Central memory CD4-positive, alpha-beta T cell (primary cell): Measurements from ENCODE around the gene LRIT2.

Source experiments
- DNase-seq: peaks from one replicate; pipeline ENCODE4 v3.0.0; 2022
- total RNA-seq, 3 experiments: gene quantifications; one replicate each; lab custom pipeline; 2026; lab: John Stamatoyannopoulos, UW

Gene LRIT2, protein sequence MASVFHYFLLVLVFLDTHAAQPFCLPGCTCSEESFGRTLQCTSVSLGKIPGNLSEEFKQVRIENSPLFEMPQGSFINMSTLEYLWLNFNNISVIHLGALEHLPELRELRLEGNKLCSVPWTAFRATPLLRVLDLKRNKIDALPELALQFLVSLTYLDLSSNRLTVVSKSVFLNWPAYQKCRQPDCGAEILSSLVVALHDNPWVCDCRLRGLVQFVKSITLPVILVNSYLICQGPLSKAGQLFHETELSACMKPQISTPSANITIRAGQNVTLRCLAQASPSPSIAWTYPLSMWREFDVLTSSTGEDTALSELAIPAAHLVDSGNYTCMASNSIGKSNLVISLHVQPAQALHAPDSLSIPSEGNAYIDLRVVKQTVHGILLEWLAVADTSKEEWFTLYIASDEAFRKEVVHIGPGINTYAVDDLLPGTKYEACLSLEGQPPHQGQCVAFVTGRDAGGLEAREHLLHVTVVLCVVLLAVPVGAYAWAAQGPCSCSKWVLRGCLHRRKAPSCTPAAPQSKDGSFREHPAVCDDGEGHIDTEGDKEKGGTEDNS
- 0 reads per million in 3 experiments for total RNA-seq

GRCh38 chr10:84225427-84226173, at the start of gene LRIT2:
Gene LRIT2, minus strand, starts transcription at chr10:84225544. Its CDS starts 24 bp downstream, at chr10:84225520.
- no peak for DNase-seq

DNA sequence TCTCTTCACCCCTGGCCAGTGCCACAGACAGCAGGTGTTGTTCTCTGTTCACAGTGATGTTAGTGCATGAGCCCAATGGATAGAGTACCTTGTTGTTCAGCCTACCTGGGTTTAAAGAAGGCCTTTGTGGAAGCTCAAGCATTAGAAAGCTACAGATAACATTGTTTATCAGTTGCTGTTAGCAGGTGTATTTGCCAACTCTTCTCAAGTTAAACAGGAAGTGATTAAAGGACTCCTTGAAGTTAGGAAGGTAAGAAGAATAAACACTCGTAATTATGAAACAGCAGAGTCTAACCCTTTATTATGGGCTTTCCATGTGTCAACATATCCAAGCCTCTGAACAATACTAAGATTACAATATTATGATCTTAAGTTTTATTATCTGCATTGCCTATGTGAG, 45.4 kb upstream of the LRIT2 start:
- DNase-seq, result no peak

- no peak for DNase-seq
These were observed 44.4 kb upstream of the LRIT2 start for GRCh38 chr10:84269773-84270172.

- DNase-seq, result no peak
These were observed 43.8 kb upstream of the LRIT2 start for GRCh38 chr10:84269162-84269561.

DNA sequence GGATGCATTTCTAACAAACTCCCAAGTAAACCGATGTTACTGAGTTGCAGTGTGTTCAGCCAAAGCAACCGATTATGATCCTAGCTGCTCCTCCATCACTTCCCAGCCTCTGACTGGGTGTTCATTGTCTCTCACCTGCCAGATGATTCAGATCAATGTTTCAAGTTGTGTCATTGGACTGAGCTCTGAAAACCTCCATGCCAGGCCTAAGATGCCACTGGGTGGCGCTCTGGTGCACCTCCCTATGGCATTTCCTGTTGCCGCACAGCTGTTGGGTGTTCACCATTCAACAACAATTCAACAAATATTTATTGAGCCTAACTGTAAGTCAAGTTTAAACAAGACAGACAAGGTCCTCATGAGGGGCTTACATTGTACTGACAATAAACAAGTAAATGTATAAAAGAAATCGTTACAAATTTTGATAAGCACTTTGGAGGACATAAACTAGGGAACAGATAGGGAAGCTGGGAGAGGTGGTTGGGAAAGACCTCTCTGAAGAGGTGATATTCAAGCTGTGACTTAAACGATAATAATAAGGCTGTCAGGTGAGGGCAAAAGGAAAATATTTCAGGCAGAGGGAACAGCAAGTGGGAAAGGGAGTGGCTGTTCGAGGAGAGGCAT, 42.3 kb upstream of the LRIT2 start:
- peak; percentile 48 for DNase-seq

DNA sequence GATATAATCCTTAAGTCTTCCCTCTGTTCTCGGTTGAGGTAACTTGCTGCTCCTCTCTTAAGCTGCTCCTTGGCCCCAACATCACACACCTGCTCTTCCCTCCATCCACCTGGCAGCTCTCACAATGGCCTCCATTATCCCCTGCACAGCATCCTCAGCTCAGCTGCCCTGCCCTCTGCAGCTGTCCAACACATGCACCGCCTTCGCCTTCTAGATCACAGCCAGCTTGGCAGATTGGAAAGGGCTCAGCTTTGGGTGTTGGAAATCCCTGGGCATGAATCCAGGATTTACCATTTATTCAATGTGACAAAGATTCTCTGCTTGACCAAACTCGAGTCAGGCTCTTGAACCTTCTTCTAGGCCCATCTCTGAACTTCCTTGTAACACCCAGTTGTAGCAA, 40.1 kb upstream of the LRIT2 start:
- no peak for DNase-seq

DNA sequence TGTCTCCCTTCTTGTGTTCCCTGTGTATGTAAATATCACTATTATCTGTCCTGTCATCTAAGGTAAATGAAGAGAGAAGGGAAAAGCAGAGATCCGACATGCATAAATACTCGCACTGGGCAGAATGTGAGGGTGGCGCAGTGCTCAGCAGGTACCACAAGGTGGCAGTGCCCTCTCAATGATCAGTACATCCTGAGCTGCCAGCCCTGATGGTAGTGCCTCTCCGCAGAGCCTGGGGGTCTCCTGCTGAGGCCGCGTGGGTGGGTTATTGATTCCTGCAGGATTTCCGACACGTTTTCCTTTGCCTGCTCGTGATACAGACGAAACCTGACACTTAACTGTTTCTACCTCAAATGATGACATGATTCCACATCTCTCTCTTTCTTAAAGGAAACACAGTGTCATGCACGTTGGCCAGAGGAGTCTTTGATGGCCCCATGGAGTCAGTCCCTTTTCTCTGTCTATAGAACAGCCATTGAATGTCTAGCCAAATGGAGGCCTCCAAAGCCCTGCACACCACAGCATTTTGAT, 39.3 kb upstream of the LRIT2 start:
- DNase-seq, result peak; percentile 45

DNA sequence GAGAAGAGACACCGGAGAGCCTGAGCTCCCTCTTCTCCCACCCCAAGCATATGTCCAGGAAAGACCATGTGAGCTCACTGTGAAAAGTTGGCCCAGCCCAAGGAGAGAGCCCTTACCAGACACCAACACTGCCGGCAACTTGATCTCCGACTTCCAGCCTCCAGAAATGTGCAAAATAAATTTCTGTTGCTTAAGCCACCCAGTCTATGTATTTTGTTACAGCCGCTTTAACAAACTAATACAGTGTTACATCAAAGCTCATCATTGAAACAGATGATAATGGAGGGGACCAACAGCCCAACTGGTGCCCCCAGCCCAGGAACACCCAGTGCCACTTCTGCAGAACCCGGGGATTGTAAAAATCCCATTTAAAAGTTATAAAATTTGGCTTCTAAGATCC, 38.4 kb upstream of the LRIT2 start:
- DNase-seq, result no peak

- no peak for DNase-seq
These were observed 37.0 kb upstream of the LRIT2 start for GRCh38 chr10:84262190-84262956.

GRCh38 chr10:84261236-84261915, 36.0 kb upstream of the LRIT2 start:
- DNase-seq, result no peak

DNA sequence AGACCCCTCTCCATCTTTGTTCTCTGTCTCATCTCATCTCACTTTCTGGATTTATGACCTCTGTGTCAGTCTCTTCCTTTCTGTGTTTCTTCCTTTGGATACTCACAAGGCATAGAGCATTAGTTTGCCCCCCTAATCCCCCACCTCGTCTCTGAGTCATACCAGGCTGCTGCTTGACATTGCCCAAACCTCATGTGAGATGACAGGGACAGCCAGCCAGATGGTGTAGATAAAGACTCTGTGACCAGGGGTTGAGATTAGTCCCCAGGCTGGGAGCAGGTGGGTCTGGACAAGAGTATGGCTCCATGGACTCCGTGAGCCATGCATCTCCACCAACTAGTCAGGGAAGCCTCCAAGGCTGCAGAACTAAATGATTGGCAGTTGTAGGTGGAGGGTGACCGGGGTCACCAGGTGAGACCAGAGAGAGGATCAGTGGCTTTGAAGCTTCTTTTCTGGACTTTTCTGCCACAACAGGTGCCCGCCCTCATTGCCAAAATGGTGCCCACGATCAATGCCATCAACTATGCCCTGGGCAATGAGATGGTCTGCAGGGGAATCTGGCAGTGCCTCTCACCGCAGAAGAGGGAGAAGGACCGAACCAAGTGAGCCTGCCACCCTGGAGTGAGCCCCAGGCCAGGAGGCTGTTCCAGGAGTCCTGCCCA, 32.8 kb upstream of the LRIT2 start:
- DNase-seq, result no peak

DNA sequence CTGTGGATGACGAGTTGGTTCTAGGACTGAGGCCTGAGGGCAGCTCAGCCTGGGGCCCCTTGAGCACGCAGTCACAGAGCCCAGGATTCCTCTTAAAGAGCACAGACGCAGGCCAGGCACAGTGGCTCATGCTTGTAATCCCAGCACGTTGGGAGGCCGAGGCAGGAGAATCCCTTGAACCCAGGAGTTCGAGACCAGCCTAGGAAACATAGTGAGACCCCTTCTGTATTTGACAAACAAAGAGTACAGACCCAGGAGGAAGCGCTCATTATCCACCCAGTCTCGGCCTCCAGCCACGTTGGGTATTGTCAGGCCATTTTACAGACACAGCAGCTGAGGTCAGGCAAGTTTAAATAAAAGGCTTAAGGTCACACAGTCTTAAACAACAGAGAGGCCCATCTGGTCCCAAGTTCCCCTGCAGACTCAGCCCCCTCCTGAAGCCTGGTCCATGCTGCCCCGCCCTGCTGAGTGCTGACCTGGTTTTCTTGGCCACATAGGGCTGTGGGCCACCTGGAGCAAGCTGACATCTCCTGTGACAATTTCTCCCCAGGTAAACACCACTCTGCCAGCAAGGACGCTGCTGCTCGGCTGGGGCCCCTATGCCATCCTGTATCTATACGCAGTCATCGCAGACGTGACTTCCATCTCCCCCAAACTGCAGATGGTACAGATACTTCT, 32.1 kb upstream of the LRIT2 start:
- DNase-seq, result no peak

DNA sequence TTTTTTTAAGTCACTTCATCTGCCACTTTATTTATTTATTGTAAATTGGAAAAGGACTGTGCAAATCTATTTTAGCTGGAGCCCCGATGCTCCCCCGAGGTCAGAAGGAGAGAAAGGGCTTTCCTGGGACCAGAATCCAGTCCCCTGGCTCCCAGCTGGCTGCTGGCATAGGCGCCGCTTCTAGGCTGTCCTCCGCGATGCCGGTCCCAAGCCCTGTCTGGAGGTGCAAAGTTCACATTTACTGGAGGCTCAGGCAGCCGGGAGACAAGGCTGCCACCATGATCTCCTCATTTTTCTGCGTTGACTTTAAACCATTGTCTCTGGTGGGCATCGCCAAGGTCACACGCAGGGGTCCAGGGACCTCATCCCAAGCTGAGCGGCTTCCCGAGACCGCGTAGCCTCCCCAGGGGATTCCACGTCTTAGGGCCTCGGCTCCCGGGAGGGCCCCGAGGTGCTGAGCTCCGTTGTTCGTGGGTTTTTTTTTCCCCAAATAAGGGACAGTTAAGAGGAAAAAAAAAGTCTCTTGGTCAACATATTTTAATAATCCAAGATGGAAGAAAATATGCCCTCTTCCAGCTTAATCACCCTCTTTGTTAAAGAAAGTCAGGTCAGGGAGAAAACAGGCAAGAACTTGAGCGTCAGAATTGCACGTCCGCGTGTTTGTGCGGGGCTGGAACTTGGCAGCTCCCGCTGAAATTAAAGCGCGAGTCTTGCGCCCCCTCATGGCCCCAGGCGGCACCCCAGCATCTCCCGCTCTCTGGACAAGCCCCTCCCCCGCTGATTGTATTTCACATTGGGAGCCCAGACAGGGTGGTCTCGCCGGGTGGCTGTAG, 31.4 kb upstream of the LRIT2 start:
- no peak for DNase-seq

- no peak for DNase-seq
These were observed 29.5 kb upstream of the LRIT2 start for GRCh38 chr10:84254552-84255478.

GRCh38 chr10:84248794-84249193, 23.4 kb upstream of the LRIT2 start:
- DNase-seq, result no peak

GRCh38 chr10:84247496-84247895, 22.2 kb upstream of the LRIT2 start:
- DNase-seq, result no peak

- no peak for DNase-seq
These were observed 19.4 kb upstream of the LRIT2 start, which contains the start of gene RGR for GRCh38 chr10:84244651-84245270. Gene RGR, plus strand, starts transcription at chr10:84245053. Its CDS starts 38 bp downstream, at chr10:84245091.

DNA sequence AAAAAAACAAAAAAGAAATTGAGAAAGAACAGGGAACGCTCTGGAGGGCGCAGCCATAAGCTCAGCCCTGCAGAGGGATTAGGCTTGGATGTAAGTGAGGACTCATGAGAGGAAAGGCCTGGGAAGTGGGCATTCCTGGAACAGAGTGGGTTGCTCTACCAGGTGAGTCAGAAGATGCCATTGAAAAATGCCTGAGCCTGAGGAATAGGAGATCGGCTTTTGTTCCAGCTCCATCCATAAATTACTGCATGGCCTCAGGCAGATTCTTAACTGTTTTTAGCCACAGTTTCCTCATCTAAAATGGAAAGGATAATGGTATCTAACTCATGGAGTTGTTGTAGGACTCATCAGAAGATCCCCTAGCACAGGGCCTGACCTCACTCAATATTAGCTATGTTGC, 18.4 kb upstream of the LRIT2 start:
- DNase-seq, result no peak
